Skeletal muscle cell (primary cell): ENCODE data around the gene DAP.
A peak's percentile ranks its signal among the peaks of the same experiment; 100 is the strongest.
"Not testable (repeated sequence)": the region's sequence is repeated elsewhere in the genome, so short reads cannot be mapped to it uniquely, and the experiment has no call there.

Experiments used
- DNase-seq: peaks from one replicate; pipeline ENCODE4 v3.0.0-alpha.2; 2010; ENCODE audit warnings: low read depth
- H3K4me3 ChIP-seq: 2 replicates; pipeline ENCODE4 v1.5.1; 2011; ENCODE audit warnings: low read depth, mild to moderate bottlenecking, control low read depth, low read length, moderate library complexity

DAP gene, protein sequence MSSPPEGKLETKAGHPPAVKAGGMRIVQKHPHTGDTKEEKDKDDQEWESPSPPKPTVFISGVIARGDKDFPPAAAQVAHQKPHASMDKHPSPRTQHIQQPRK

DNA sequence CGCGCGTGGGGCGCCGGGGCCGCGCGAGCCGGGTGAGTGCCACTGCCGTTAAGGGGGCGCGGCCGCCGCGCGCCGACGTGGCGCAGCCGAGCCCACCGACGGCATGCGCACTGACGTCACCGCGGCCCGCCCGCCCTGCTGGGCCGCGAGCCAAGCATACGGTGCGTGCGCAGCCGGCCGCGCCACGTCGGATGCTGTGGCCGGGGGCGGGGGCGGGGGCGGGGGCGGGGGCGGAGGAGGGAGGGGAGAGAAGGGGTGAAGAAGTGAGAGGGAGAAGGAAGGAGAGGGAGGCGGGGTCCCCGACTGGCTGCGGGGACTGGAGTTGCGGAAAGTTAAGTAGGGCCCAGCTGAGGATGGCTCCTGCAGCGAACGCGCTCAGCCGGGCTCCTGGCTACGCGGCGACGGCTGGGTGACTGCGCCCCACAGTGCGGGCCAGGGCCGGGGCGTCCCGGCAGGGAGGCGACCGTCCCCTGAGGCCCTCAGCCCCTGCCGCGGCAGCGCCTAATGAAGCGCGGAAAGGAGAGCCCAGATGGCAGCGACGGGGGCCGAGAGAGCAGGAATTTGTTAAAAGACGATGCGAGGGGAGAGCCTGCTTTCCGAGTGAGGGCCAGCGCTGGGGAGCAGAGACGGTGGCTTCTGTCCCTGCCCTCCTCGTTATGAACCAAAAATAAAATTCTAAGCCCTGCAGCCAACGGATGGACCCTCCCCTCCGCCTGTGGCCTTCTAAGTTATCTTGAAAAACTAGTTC lies at the start of gene DAP:
Gene DAP (minus strand): TSS at position 50 of the 748 bp plus-strand sequence. CDS start 166 bp downstream, outside the sequence.
- peak within 1 kb of the TSS; percentile 67 for H3K4me3 ChIP-seq
- peak; percentile 62 for DNase-seq

DNA sequence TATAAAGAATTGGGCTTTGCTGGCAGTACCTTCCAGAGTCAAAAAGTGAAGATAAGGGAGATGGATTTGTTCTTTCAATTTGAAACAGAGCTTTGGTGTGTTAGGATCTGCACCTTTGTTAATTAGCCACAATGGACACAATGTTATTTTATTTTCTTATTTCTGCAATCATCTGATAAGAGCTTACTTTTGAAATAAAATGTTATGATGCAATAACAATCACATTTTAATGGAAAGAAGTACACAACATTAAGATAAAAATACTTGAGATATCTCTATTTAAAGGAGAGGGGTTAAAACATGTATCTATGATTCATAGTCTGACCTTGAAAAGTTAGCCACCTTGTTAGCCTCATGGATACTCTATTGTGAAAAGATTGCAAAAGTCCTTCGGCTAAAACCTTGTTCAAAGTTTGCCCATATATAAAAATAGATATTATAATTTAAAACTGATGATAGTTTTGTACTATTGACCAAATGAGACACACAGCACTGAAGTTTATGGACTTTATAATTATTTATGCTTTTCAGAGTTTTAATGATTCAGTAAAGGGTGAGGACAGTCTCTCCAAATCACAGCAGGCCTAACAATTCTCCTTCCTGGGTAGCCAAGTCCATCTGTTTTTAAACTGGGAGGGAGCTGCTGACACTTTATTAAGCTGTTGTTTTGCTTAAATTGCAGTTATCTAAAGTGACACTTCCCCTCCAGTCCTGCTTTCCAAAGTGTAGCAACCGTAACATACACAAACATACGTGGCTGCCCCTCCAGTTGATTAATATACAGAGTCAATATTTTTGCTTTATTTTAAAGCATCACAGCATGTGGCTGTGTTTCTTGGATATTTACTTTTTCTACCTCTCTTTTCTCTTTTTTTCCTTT lies 47.6 kb upstream of the DAP start:
- DNase-seq: no peak

DNA sequence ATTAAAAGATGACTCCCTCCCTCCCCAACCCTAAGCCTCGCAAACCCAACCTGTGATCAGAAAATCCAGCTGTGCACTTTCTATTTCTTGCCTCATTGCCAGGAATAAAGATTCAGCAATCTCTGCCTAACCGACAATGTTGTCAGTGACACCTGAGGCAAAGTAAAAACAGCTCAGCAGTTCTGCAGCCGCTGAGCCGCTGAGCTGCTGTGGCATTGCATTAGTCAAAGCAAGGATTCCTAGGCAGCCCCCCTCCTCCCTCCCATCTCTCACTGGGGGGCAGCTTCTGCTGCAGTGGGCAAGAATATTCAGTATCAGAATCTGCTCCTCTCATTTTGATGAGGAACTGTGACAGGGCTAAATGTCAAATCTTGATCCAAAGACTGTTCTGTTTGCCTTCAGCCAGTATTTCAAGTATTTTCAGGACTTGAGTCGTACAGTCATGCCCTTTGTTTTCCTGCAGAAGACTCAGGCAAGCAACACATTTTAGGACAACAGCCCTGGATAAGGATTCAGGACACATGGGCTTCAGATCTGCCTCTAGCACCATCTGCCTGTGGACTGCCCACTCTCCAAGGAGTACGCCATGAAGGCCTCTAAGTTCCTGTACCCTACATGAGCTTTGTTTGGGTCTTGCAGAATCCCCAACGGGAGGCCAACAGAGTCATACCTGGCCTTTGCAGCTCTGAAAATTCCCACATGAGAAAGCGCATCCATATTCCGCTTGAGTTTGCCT lies 41.1 kb upstream of the DAP start:
- DNase-seq: no peak
- no peak overlapping the region for H3K4me3 ChIP-seq

More for the DNA sequence above, 47.6 kb upstream of the DAP start:
- no peak overlapping the region for H3K4me3 ChIP-seq

DNA sequence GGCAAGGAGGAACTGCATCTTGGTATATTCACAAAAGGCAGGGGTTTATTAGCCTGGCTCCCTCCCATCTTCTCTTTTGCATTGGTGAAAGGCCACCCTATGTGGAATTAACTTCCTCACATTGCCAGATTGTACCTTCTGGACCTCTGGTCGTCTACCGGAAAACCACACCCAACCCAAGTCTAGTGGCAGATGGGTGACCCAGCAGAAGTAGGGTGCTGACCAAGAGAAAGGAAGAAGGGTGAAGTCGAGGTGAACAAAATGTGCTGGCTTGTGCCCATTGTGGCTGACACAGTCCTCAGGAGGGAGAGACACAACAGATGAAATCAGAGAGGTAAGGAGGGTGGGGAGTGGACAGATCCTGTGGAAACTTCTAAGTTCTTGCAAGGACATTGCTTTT lies 39.8 kb upstream of the DAP start:
- DNase-seq: no peak
- no peak overlapping the region for H3K4me3 ChIP-seq

DNA sequence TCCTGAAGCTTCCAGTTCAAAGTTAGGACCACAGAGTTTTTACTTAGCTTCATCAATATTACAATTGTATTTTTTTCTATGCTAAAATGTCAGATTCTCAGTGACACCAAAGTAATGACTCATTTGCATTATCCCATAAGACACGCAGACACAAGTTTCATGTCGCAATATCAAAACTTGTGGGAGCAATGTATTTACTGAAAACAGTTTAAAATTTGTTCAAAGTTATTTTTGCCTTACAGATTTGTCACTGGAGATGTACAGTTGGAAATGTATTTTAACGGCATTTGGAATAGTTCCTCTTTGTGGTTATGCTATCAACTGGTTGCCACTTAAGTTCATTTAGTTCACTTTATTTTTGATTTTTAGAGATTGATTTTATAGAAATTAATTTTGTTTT lies 36.2 kb upstream of the DAP start:
- DNase-seq: peak; percentile 19
- no peak overlapping the region for H3K4me3 ChIP-seq

DNA sequence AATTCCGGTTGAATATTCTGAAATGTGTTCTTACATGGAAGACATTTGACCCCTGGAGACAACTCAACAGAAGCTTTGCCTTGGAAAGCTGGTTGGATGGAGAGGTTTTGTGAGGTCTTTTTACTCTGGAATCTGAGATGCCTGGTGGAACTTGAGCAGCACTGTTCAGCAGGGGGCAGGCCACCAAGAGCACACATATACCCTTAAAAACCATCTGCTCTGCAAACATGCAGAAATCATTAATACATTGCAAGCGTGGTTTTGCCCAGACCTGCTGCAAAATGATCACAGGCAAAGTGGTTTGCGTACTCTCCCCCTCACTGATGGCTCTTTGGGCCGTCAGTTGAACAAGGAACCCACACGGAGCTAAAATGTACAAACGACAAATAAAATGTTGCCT lies 32.8 kb upstream of the DAP start:
- DNase-seq: no peak
- no peak overlapping the region for H3K4me3 ChIP-seq

DNA sequence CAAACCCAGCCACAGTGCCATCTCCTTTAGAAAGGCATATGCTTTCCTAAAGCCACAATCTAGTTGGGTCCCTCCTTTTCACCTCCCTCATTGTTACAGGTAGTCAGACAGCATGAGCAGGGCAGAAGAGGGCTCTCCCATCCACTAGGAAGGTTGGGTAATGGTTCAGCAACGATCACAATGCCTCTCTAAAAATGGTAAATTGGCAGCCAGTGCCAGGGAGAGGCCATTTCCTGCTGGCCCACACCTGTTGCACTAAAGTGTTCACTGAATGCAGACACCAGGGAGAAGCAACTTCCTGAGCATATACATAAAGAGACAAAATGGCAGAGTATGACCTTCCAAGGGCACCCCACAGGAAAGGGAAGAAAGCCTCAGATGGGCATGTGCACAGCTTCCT lies 31.3 kb upstream of the DAP start:
- DNase-seq: no peak
- no peak overlapping the region for H3K4me3 ChIP-seq

DNA sequence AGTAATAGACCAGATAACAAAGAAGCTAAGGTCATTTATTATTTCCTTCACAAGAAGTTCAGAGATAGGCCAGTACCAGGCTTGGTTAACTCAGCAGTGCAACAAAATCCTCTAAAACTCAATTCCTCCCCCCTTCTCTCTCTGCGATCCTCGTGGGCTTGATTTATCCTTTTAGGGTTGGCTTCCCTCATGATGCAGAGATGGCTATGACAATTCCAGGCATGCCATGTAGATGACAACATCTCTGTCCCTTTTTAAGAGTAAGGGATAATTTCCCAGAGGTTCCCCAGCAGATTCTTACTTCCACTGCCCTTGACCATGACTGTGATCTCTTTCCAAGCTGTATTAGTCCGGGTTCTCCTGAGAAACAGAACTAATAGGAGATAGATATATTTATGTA lies 28.7 kb upstream of the DAP start:
- no peak for DNase-seq
- H3K4me3 ChIP-seq: no peak overlapping the region

DNA sequence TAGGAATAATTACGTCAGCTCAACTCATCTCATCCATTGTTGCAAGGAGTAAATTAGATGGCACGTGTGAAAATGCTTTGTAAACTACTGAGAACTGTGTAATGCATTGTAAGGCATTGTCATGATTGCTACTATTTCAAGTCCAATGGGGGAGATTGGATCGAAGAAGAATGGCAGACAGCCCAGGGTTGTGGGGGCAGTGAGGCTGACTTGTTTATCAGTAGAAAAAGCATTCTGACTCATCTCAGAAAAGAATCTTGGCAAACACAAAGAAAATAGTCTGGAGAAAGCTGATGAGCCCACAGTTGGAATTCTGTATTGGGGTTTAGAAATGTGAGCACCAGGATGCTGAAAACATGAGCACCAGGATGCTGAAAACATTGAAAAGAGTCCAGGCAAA lies 28.0 kb upstream of the DAP start:
- no peak overlapping the region for H3K4me3 ChIP-seq
- peak; percentile 75 for DNase-seq

DNA sequence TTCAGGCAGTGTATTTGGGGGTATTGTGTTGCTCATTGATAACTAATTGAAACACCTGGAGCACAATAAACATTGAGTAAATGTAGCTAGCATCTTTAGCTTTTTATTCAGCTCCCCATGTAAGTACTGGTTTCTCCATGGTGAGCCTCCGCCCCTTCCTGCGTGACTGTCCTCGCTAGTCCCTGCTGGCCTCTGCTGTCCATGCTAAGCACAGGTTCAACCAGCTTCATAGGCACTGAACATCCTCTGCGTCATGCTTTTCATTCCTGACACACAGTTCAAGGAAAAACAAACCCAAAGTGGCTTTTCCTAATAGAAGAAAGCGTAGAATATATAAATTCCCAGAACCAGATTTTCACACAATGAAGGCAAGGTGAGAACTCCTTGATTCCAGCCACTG lies 27.3 kb upstream of the DAP start:
- no peak for DNase-seq
- H3K4me3 ChIP-seq: no peak overlapping the region

DNA sequence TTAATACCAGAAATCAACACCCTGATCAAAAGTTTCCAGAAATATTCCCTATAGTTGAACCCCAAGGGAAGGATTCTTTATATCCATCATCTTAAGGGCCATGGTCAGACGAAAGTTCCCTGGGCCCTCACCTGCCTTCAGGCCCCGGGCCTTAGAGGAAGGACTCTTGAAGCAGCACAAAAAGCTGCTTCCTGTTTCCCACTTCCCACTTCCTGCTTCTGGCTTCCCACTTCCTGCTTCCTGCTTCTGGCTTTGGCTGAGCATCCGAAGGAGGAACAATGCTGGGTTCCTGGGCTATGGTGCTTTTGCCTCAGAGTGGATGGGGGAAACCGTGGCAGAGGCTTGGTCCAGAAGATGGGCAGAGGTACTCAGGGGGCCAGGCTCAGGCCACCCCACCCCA lies 25.8 kb upstream of the DAP start:
- H3K4me3 ChIP-seq: no peak overlapping the region
- no peak for DNase-seq

DNA sequence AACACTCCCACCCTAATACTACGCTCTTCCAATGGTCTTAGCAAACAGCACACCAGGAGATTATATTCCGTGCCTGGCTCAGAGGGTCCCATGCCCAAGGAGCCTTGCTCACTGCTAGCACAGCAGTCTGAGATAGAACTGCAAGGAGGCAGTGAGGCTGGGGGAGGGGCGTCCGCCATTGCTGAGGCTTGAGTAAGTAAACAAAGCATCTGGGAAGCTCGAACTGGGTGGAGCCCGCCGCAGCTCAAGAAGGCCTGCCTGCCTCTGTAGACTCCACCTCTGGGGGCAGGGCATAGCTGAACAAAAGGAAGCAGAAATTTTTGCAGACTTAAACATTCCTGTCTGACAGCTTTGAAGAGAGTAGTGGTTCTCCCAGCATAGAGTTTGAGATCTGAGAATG lies 19.2 kb upstream of the DAP start:
- H3K4me3 ChIP-seq, DNase-seq: not testable (repeated sequence)

DNA sequence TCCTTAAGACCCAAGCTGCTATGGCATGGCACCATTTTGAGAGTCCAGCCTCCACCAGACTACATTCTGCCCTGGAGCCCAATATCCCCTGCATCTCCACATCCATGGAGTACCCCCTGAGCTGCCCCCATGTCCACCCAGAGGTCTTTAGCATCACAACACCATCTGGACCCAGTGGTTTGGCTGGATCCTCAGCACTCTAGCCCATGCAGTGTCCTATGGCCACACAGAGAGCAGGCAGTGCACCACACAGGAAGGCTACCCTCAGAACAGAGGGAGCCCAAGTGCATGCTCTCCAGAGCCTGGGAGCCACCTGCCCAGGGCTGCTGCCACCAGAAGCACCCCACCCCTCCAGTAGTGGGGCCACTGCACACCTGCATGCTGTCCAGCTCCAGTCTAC lies 18.6 kb upstream of the DAP start:
- DNase-seq: no peak
- no peak overlapping the region for H3K4me3 ChIP-seq

DNA sequence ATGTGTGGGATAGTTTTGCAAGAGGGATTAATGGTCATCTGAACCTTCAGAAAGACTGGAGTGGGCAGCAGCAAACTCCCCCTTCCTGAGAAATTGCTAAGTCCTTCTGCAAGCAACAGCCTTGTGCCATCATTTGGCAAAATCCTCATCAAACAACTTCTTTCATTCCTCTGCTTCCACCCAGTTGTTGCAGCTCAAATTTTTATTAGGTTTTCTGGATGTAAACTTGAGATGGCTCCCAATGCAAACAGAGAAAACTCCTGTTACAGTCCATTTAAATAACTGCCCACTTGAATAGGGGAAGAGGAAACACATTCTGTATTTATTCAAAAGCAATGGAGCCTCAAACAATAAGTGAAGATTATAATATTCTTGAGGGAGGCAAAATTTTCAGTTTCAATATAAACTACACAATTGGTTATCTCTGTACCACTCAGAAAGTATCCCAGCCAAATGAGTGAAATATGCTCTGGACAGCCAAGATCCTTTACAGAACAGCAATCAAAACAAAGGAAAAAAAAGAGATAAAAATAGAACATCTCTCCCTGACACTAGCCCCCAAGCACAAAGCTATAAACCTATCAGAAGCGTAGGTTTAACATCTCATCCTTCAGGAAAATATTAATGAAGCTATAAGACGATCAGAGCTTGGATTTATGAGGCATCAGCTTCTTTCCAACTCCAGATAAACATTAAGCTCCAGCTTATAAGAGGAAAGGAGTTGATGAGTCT lies 17.3 kb upstream of the DAP start:
- DNase-seq: no peak

DNA sequence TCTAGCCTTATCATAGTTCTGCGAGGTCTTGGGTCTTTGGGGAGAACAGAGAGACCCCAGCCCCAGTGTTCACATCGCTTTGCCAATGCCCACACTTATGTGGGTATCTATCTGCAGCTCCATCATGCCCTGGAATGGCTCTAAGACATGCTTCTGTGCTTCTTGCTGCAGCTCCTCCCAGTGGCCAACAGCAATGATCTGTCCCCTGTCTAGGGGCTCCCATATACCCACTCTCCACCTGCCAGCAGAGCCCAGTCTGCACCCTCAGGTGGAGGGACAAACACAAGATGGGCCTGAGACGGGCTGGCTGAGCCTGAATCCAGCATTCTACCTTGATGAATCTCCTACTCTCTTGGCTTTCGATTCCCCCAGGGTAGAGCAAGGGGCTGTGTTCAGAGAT lies 14.6 kb upstream of the DAP start:
- H3K4me3 ChIP-seq: no peak overlapping the region
- DNase-seq: no peak

More for the DNA sequence above, 17.3 kb upstream of the DAP start:
- no peak overlapping the region for H3K4me3 ChIP-seq

DNA sequence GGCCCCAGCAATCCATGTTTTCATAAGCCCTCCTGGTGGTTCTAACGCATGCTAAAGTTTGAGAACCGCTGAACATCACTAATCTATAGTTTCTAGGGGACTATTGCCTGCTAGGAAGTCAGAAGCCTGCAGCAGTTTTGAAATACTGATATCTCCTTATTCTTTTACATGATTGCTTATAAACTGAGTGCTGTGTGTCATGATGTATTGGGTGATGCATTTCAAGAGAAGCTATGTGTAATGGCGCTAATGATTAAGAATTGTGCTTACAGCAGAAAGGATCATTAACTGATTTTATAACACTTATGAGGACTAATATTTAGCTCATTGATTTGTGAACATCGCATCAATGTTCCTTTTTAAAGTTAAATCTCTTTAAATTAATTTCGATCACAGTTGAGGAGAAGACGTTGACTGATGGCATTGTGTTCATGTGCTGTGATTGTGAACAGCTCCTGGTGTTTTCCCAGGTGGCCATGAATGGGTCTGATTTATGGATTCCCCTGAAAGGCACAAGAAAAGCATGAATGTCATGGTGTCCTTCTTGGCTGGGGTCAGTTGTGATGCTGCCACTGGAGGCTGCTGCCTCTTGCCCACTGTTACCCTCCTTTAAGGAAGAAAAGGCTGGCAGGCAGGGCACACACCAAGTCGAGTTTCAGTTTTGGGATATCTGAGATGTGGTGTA lies 12.0 kb upstream of the DAP start:
- no peak overlapping the region for H3K4me3 ChIP-seq
- DNase-seq: no peak

DNA sequence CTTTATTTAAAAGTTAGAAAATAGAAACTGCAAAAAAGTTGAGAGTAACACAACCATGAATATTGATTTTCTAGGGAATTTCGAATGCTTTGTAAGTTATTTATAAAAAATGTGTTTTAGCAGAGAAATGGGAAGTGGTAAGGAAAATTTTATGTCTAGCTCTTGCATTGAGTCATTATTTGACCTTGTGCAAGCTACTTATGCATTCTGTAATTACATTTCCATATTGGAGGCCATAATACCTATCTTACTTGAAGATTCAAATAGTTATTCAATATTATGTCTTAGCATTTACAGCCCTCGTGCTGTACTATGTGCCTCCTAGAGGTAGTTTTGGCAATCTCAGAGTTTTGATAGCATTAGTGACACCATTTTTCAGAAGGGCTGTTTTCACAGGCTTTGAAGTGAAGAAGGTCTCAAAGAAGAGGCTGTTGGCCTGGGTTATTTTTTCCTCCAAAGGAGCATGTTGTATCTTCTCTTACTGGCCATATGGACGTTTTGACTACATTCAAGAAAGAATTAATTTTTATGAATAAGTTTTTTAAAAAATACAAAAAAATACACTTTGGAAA lies 7.4 kb upstream of the DAP start:
- no peak overlapping the region for H3K4me3 ChIP-seq
- no peak for DNase-seq

DNA sequence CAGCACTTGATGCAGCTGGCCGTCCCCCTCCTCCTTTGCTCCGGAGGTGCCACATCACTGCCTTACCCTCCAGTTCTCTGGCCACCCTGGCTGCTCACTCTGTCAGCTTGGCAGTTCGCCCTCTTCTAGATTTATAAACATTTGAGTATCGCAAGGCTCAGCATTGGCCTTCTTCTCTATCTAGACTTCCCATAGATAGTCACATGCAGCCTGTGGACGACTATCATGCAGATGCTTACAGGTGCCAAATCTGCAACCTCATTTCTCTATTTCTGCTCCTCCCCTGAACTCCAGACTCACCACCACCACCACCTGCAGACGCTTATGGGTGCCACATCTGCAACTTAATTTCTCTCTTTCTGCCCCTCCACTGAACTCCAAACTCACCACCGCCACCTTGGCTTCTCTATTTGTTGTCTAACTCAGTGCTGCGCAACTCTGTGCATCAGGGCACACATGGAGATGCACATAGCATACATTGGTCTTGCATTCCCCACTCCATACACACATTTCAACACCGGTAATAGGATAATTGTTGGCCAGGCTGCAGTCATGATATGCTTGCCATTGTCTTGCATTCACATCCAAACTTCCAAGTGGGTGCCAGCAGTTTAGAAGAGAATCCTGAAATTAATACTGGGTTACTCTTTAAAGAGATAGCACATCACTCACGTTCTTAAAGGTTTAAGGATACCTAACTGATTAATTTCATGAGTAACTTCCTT lies 1.9 kb upstream of the DAP start:
- no peak for DNase-seq
- H3K4me3 ChIP-seq: no peak overlapping the region
